Activated T-helper 1 cell treated with anti-CD3 and anti-CD28 coated beads, Interleukin-2, amount 50 U/mL, for 16 hours (primary cell): ENCODE measurements around the gene TRIP11.
"Not testable (repeated sequence)": the region's sequence is repeated elsewhere in the genome, so short reads cannot be mapped to it uniquely, and the experiment has no call there.

ENCODE experiments used
- DNase-seq, 2 donors: peaks; one replicate each; pipeline ENCODE4 v3.0.0-alpha.2; 2020; ENCODE audit warnings: low read depth in 1 of 2, low spot score in 1 of 2

The TRIP11 gene

GRCh38 chr14:92039719-92040430 lies at the start of gene TRIP11:
TSS of gene TRIP11 (minus strand) at chr14:92040059. CDS start at chr14:92039685, 374 bp downstream.
- peak; percentile 91 to 95 for DNase-seq

- DNase-seq: no peak
Observed at GRCh38 chr14:92088494-92088893, 48.6 kb upstream of the TRIP11 start.

GRCh38 chr14:92074555-92074954 lies 34.7 kb upstream of the TRIP11 start:
- DNase-seq: no peak

- DNase-seq: no peak
Observed at GRCh38 chr14:92058006-92058917, 18.4 kb upstream of the TRIP11 start.

GRCh38 chr14:92049781-92050180 lies 9.9 kb upstream of the TRIP11 start:
- no peak for DNase-seq

- not testable (repeated sequence) for DNase-seq
Observed at GRCh38 chr14:92049221-92049620, 9.4 kb upstream of the TRIP11 start.

- DNase-seq: not testable (repeated sequence)
Observed at GRCh38 chr14:92045904-92046303, 6.0 kb upstream of the TRIP11 start.

- not testable (repeated sequence) for DNase-seq
Observed at GRCh38 chr14:92041766-92042165, 1.9 kb upstream of the TRIP11 start.

- DNase-seq: no peak
Observed at GRCh38 chr14:92041203-92041602, 1.3 kb upstream of the TRIP11 start.

GRCh38 chr14:92040431-92041051 lies 682 bp upstream of the TRIP11 start:
- DNase-seq: no peak

- no peak for DNase-seq
Observed at GRCh38 chr14:92039063-92039718, 668 bp downstream of the TRIP11 start.

GRCh38 chr14:92037989-92038388 lies 1.9 kb downstream of the TRIP11 start:
- no peak for DNase-seq

GRCh38 chr14:92035890-92036289 lies 4.0 kb downstream of the TRIP11 start:
- DNase-seq: no peak

GRCh38 chr14:92033906-92034687 lies 5.8 kb downstream of the TRIP11 start:
- no peak for DNase-seq

- no peak for DNase-seq
Observed at GRCh38 chr14:92033433-92033832, 6.4 kb downstream of the TRIP11 start.

- no peak for DNase-seq
Observed at GRCh38 chr14:92026548-92027190, 13.2 kb downstream of the TRIP11 start.

GRCh38 chr14:92022036-92022435 lies 17.8 kb downstream of the TRIP11 start:
- DNase-seq: no peak

GRCh38 chr14:92021523-92021922 lies 18.3 kb downstream of the TRIP11 start:
- DNase-seq: no peak

GRCh38 chr14:92014040-92014439 lies 25.8 kb downstream of the TRIP11 start:
- DNase-seq: no peak
